HG02870 (cell line): ENCODE results near the gene HYKK.
"Not testable (repeated sequence)": the region's sequence is repeated elsewhere in the genome, so short reads cannot be mapped to it uniquely, and the experiment has no call there.

Experiments
- ATAC-seq: cut with Tn5 transposase; IDR thresholded peaks from one replicate; pipeline ENCODE4 v1.9.1; 2021; ENCODE audit warnings: mild to moderate bottlenecking, moderate library complexity; ENCODE audit not compliant: unreplicated experiment

The HYKK gene

DNA sequence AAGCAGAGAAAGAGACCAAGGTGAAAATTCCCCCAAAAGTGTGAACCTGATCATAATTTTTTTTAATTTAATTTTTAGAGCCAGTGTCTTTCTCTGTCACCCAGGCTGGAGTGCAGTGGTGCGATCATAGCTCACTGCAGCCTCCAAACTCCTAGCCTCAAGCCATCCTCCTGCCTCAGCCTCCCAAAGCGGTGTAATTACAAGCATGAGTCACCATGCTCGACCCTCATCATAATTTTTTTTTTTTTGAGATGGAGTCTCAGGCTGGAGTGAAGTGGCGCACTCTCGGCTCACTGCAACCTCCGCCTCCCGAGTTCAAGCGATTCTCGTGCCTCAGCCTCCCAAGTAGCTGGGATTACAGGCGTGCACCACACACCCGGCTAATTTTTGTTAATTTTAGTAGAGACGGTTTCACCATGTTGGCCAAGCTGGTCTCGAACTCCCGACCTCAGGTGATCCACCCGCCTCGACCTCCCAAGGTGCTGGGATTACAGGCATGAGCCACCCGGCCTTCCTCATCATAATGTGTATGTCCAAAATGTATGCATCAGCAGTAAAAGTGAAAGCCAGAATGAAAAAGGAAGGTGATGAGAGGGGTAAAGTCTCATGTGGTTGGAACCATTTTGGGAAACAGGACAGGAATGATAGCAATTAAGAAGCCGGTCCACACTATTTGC lies 32.2 kb downstream of the HYKK start:
- not testable (repeated sequence) for ATAC-seq

DNA sequence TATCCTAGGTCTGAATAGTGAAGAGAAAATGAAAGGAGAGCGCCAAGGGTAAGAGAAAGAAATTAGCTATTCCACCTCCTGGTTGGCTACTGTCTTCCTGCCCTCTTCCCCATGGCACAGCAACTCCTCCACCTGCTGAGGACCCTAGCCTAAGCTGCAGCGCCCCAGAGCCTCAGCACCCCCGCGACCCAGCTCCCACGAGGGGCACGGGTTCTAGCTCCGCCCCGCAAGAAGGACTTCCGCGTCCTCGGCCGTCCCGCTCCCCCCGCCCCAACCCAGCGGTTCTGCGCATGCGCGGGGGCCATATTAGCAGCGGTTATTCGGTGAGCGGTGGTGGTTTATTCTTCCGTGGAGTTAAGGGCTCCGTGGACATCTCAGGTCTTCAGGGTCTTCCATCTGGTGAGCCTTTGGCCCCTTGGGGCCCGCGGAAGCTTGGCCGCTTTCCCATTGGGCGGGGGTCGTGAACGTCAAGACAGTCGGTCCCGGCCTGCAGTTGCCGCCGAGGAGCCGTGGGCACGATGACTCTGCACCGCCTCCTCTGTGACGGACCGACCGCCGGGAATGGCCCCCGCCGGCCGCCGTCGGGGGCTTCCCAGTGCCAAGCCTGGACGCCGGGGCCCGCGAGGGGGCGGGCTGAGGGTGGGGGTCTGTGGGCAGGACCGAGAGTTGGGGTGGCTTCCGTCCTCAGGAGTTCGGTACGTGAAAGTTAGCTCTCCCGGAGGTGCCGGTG lies 32.9 kb downstream of the HYKK start, which contains the start of gene PSMA4:
PSMA4 (plus strand) TSS at position 304 of the 730 bp plus-strand sequence. CDS start 1,484 bp downstream, outside the sequence.
- peak; percentile 69 for ATAC-seq

DNA sequence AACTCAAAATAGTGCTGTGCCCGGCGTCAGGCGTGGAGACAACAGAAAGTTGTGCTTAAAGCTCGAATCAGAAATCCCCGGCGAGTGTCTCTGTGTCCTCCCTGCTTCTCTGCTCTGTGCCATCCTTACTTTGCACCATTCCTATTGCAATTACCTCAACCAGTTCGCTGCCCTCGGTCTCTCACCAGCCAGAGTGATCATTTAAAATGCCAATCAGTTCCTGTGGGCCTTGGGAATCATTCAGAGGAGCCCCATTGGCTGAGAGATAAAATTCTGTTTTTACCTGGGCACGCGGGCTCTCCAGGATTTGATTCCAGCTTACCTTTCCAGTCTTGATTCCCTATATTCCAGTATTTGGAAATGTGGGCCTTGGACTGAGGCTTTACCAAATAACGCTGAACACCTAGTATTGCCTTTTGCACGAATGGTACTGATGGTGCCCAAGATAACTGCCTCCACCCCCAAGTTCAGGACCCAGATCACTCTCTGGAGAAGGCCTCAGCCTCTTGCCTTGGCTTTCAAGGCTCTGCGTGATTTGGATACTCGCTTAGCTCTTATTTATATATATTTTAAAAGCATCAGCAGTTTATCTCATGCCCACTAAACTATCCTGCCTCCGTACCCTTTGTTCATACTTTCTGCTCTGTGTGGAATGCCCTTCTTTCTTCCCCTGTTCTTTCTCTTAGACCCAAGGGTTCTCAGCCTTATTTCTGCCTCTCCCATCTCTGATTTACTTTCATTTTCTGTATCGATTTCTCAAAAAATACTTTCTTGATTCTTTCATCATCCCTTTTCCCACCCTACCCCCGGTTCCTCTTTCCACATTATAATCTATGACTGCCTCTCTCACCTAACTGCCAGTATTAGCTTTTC lies 33.7 kb downstream of the HYKK start:
- ATAC-seq = no peak

- no peak for ATAC-seq
Measured at GRCh38 chr15:78541744-78542034, 34.3 kb downstream of the HYKK start.

DNA sequence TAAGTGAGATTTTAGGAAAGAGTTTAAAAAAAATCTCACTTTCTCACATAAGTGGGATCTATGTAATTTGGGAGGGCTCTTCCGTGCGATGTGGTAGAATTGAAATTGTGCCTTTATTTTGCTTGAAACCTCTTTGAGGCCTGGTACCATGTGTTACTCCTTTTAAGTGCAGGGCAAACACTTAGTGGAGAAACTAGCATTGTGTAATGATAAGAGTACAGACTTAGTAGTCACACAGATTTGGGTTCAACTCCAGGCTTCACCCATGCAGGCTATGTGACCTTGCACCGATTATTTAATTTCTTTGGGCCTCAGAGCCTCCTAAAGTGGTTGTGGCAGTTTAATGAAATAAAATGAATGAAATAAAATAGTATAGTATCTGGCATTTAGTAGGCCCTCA lies 35.3 kb downstream of the HYKK start:
- no peak for ATAC-seq

- no peak for ATAC-seq
Measured at GRCh38 chr15:78550194-78550593, 42.8 kb downstream of the HYKK start.

- no peak for ATAC-seq
Measured at GRCh38 chr15:78550815-78551214, 43.4 kb downstream of the HYKK start.

DNA sequence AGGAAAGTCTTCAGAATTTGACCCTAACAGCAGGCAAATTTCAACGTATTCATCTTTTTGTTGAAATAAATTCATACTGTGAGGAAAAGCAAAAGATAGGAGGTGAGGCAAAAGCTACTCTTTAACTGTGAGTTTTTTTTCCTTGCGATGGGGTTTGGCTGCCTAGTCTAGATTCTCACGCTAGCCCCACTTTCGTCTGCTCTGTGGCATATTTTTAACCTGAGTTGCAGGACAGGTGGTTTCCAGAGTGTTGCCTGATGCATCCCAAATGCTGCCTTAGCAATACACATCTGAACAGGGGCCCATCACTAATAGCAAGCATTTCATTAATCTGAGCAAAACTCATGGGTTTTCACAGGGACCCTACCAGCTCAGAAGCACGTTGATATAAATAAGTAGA lies 44.5 kb downstream of the HYKK start:
- ATAC-seq = no peak

DNA sequence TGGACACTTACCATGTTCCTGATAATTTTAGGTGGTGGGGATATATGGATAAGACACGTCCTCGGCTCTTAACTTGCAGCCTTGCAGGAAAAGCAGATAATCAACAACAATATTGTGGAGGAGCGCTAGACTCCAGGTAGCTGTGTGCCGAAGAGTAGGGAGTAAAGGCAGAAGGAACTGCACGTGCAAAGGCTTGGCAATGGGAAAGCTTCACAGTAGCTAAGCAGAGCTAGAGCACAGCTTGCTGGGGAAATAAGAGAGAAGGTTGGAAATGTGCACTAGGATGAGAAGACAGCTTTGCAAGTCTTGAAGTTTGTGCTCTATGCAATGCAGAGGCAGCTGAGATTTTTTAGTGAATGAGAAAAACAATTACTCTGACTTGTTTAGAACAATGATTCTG lies 45.2 kb downstream of the HYKK start:
- ATAC-seq = no peak

DNA sequence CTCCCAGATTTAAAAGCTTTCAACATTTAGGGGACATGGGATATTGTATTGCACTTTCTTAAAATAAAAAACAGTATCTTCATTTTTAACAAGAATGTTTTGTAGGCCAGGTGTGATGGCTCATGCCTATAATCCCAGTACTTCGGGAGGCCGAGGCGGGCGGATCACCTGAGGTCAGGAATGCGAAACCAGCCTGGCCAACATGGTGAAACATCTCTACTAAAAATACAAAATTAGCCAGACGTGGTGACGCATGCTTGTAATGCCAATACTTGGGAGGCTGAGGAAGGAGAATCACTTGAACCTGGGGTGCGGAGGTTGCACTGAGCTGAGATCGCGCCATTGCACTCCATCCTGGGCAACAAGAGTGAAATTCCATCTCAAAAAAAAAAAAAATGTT lies 52.8 kb downstream of the HYKK start:
- not testable (repeated sequence) for ATAC-seq

DNA sequence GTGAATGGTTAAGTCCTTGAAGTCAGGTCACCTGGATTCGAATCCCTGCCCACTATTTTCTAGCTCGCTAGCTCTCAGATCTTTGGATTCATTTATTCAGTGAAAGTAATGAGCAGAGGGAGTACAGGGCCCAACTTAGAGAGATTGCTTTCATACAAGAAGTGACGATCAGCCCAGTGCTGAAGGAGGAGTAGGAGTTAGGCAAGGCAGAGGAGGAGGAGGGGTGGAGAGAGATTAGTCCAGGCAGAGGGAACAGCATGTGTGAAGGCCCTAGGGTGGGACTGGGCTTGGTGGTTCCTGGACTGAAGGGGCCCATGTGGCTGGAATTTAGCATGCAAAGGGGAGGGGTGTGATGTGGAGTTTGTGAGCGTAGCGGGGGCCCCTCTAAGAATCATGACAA lies 54.1 kb downstream of the HYKK start:
- ATAC-seq = no peak

GRCh38 chr15:78563092-78563491 lies 55.7 kb downstream of the HYKK start:
- ATAC-seq = no peak

DNA sequence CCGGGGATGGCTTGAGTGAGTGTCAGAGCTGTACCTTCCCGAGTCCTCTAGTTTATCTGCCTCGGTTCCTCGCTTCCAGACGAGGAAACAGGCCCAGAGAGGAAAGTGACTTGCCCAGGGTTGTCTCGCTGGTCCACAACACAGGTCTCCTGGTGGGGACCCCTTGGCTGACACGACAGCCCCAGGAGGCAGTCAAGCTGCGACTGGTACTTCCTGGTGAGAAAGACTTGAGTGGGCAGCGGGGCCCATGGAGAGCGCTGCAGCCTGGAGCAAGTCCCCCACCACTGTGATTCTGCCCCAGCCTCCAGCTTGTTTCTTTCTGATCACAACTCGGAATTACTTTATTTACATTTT lies 57.3 kb downstream of the HYKK start:
- ATAC-seq = no peak

GRCh38 chr15:78565097-78565950 lies 57.9 kb downstream of the HYKK start, which contains the start of gene CHRNA5:
CHRNA5 (plus strand) TSS chr15:78565520; CDS start chr15:78565720, 200 bp downstream.
- ATAC-seq = no peak

GRCh38 chr15:78565951-78566774 lies 58.8 kb downstream of the HYKK start:
- ATAC-seq = no peak

GRCh38 chr15:78567531-78567930 lies 60.2 kb downstream of the HYKK start:
- ATAC-seq = no peak

DNA sequence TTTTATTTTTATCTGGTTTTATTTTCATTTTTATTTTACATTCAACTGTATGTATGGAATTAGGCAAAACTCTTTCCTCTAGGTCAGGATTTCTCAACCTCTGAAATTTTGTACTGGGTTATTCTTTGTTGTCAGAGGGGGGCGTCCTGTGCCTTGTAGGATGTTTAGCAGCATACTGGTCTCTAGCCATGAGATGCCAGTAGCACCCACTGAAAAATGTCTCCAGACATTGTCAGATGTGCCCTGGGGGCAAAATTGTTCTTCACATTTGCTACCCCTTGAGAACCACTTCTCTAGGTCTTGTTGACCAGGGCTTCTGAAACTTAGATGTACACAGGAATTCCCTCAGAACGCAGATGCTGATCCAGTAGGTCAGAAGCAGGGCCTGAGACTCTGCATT lies 63.3 kb downstream of the HYKK start:
- ATAC-seq = no peak

GRCh38 chr15:78571382-78571781 lies 64.0 kb downstream of the HYKK start:
- no peak for ATAC-seq

GRCh38 chr15:78573416-78573815 lies 66.0 kb downstream of the HYKK start:
- no peak for ATAC-seq

GRCh38 chr15:78574944-78575343 lies 67.6 kb downstream of the HYKK start:
- ATAC-seq = no peak
